Kidney capillary endothelial cell (primary cell): ENCODE data around the gene EPN2.

Experiments used
- DNase-seq: peaks from one replicate; pipeline ENCODE4 v3.0.0-alpha.2; 2018; ENCODE audit warnings: low spot score

Gene EPN2

DNA sequence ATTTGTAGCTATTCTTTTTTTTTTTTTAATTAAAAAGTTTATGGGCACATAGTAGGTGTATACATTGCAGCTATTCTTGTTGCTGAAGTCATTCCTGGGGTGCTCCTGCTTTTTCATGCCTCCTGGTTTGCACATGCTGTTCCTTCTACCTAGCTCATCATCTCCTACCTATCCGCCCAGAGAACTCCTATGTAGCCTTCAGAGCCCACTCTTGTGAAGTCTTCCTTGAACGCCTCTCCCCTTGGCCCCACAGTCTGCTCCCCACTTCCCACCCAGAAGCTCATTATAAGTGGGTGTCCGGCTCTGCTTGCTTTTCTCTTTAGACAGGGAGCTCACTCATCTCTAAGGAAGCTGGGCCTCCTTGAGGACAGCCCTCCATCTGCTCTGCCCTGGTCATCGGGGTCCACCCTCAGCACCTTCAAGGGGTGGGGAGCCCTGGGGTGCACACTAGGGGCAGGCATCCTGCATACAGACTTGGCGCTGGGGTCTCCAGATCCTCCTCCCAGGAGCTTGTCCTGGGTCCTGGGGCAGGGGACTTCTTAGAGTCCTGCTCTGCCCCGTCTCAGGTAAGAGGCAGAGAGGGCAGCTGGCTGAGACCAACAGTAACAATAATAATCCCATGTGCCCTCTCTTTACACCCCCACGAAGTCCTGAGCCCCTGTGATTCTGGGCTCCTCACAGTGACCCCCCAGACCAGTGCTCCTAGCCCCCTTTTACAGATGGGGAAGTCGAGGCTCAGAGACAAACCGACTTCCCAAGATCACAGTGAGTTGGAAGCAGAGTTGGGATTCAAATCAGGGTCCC lies 128.9 kb downstream of the EPN2 start:
- no peak for DNase-seq

DNA sequence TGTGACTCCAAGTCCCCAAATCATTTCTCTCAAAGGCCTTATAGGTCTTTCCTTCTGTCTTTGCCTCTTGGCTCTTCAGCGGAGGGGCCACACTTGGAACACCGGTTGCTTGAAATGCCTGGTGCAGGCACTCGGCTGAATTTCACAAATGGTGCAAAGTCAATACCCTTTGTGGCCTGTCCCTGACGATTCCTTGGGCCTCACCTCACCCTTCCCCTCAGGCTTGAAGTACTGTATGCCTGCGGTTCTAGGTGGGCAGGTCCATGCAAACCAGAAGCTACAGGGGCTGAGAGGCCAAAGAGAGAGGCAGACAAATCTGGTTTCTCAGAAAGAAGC lies 129.4 kb downstream of the EPN2 start:
- no peak for DNase-seq

DNA sequence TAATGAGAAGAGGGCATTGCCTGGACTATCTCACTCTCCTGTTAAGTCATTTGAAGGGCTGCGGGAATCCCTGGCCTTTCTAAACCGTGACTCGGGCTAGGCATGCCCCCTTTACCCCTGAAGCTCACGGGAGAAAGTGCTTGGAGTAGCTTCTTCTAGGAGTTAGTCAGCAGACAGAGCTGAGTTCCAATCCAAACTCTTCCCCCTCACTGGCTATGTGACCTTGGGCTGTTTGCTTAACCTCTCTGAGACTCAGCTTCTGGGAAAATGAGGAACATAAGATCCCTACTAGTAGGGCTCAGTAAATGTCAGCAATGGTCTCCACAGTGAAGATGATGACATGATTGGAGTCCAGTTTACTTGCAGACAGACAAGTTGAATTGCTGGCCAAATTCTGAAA lies 131.1 kb downstream of the EPN2 start:
- no peak for DNase-seq

DNA sequence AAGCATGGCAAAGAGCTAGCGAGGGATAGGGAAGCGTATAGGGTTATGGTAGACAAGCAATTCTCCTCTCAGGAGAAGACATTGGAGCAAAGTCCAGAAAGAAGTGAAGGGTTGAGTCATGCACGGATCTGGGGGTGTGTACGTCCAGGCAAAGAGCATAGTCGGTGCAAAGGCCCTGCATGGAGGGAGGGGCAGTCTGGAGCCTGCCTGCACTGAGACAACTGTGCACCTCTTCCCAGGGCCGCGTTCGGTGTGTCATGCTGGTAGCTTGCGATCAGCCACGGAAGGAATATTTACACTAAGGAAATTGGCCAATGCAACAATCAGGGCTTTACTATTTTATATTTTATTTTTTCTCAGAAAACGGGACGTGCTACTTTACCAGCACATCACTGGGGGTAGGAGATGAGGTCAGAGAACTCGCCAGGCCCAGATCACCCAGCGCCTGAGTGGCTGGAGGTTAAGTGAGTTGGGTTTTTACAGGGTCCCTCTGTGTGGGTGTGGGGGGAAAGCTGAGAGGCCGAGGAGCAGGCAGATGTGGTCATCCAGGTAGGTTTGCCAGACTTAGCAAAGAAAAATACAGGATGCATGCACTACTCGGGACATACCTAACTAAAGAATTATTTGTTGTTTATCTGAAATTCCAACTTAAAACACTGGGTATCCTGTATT lies 132.1 kb downstream of the EPN2 start:
- DNase-seq, result no peak

DNA sequence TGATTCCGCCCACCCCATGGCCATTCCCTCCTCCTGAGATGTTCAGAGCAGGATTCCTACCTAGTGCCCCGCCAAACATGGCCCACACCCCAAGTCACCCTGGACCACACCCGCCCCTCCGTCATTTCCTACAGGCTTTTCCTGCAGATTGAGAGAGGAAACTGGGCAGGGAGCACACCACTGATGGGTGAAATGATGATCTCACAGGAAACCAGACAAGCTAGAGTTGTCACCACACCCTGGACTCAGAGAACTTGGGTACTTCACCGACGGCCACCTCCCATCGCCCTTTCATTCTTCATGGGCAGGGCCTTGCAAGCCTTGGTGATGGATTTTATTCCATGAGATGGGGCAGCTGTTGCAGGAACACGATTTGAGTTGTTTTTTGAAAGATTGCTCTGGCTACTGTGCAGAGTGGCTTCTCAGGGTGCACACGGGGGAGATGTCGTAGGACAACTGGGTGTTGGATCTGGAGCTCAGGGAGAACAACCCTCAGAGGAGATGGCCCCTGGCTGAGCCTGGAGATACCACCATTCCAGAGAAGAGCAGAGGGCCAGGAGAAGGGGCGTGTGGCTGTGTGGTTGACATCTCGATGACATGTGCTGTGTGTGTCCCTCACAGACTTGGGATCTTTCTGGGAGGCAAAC lies 132.8 kb downstream of the EPN2 start:
- peak; percentile 44 for DNase-seq

DNA sequence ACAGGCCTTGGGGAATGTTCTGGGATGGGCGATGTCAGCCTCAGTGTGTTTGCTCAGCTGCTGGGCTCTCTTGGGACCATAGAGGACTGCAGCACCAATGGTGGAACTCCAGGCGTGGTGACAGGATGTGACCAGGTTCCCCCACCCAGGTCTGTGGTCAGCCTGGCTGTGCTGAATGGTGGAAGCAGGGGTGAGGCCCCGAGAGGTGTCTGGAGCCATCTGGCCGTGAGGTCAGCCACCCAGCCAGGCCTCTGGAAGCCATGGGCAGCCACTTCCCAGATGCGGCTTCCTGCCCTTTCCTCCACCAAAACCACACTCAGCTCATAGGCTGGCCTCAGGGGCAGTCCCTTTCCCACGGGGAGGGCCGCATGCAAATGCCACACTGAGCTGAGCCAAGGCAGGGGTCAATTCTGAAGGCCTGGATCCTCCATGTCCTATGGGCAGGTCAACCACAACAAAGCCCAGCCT lies 133.4 kb downstream of the EPN2 start:
- no peak for DNase-seq

DNA sequence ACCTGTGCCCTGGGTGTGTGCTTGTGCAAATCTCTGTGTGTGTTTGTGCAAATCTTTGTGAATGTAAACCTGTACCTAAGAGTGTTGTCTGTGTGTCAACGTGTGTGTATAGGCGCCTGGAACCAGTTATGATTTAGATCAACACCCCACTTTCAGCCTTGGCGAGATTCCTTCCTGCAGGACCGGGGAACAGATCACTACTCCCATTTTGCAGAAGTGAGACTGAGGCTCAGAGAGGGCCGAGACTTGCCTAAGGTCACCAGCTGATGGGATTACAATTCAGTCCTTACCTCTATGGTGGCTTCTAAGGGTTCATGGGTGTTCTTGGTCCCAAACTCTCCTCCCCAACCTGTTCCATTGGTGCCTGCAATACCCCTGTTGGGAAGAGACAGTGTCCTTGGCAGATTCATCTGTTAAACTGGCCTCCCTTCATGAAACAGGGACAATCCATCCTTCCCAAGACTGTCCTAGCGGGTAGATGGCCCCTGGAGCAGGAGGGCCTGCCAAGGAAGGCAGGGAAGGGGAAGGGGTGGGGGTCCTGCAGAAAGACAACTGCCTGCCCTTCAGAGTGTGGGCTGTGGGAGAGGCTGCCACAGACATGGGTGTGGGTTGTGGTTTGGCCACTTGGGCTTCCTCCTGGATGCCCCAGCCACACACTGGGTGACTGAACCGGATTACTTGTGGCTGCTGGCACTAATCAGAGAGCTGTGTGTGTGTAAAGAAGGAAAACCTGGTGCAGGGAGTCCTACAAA lies 134.3 kb downstream of the EPN2 start:
- no peak for DNase-seq

DNA sequence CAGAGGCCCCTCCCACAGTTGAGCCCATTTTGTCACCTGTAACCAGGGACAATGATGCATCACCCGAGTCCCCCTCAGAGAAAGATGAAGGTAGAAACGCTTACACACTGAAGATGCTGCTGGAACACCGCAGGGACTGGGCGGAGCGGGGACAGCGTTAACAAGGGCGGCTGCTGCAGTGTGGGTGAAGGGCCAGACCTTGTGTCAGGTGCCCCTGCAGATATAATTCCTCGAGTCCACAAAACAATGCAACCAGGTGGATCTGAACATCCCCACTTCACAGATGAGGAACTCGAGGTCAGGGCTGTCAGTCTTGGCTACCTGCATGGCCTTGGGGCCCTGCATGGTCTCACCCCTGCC lies 134.8 kb downstream of the EPN2 start:
- DNase-seq, result no peak

GRCh38 chr17:19372439-19372838 lies 135.3 kb downstream of the EPN2 start:
- DNase-seq, result no peak

DNA sequence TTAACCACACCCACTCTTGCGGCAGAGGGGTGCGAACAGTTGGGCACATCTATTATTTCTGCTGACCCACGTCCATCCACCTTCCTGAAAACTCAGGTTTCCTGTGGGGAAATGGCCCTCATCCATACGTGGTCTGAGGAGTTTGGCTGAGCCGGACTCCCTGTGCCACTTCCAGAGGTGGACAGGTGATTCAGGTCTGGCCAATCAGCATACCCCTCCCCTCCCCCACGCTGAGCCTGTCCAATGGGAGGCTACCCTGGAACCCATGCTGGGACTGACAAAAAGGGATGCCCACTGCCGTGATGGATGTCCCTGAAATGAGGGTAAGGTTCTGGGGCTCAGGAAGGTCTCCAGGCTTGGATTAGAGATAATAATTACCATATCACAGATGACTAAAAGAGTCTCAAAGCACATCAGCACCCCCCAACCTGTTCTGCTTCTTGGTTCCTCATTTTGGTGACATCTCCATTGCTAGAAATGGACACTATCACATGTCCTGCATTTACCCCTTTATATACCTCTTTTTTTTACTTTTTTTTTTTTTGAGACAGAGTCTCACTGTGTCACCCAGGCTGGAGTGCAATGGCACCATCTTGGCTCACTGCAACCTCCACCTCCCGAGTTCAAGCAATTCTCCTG lies 135.8 kb downstream of the EPN2 start:
- DNase-seq, result no peak

DNA sequence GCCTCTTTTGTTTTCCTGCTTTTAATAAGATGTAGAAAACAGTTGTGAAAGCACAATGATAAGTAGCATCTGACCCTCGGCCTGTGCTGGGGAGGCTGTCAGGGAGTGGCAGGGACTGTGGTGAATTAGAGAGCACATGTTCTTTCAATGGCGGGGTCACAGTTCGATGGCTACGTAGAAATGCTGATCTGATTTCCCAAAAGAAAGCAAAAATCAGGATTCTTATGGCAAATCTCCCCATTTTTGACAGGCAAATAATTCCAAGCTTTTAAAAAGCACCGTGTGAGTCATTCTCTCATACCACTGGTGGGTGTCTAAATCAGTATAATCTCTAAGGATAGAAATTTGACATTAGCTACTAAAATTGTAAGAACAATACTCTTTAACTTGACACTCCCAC lies 137.0 kb downstream of the EPN2 start:
- no peak for DNase-seq

DNA sequence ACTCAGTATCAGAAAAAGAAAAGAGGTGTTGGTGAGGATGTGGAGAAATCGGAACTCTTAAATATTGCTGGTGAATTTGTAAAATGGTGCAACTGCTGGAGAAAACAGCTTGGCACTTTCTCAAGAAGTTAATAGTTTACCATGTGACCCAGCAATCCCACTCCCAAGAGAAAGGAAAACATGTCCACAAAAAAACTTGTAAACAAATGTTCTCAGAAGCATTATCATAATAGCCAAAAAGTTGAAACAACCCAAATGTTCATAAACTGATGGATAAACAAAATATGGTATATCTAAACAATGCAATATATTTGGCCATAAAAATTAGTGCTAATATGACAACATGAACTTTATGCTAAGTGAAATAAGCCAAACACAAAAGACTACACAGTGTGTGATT lies 138.6 kb downstream of the EPN2 start:
- no peak for DNase-seq

GRCh38 chr17:19376811-19377210 lies 139.6 kb downstream of the EPN2 start:
- DNase-seq, result no peak

GRCh38 chr17:19377602-19378415 lies 140.6 kb downstream of the EPN2 start:
- DNase-seq, result peak; percentile 99

GRCh38 chr17:19378416-19379360 lies 141.5 kb downstream of the EPN2 start, which contains the start of gene MAPK7:
TSS of gene MAPK7 (plus strand) at chr17:19378498. CDS start at chr17:19378901, 403 bp downstream.
- no peak for DNase-seq

- DNase-seq, result no peak
These were observed 142.3 kb downstream of the EPN2 start for GRCh38 chr17:19379361-19380065.

DNA sequence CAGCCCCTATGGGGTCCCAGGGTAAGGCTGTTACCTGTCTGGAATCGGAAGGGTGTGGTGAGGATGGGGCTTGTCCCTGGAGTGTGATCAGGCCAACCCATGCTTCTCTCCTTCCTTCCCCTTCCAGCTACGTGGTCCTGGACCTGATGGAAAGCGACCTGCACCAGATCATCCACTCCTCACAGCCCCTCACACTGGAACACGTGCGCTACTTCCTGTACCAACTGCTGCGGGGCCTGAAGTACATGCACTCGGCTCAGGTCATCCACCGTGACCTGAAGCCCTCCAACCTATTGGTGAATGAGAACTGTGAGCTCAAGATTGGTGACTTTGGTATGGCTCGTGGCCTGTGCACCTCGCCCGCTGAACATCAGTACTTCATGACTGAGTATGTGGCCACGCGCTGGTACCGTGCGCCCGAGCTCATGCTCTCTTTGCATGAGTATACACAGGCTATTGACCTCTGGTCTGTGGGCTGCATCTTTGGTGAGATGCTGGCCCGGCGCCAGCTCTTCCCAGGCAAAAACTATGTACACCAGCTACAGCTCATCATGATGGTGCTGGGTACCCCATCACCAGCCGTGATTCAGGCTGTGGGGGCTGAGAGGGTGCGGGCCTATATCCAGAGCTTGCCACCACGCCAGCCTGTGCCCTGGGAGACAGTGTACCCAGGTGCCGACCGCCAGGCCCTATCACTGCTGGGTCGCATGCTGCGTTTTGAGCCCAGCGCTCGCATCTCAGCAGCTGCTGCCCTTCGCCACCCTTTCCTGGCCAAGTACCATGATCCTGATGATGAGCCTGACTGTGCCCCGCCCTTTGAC lies 143.5 kb downstream of the EPN2 start:
- DNase-seq, result no peak

DNA sequence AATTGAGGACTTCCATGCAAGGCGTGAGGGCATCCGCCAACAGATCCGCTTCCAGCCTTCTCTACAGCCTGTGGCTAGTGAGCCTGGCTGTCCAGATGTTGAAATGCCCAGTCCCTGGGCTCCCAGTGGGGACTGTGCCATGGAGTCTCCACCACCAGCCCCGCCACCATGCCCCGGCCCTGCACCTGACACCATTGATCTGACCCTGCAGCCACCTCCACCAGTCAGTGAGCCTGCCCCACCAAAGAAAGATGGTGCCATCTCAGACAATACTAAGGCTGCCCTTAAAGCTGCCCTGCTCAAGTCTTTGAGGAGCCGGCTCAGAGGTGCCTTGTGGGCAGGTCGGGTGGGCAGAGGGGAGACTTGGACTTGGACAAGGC lies 144.2 kb downstream of the EPN2 start:
- DNase-seq, result no peak
